Activated naive CD4-positive, alpha-beta T cell treated with anti-CD3 and anti-CD28 coated beads, Interleukin-2, amount 10 ng/mL, durations not matched to agents 7 days and 5 days (primary cell): ENCODE data around the gene GTF2H4.
A peak's percentile ranks its signal among the peaks of the same experiment; 100 is the strongest.

Experiments used
- CTCF ChIA-PET: fragments of 350-600 bp; sonication (Branson Sonifier 250); formaldehyde crosslinking; loops from one replicate; lab custom pipeline; 2021; ENCODE audit warnings: antibody characterized with exemption; lab: Charles Lee
- DNase-seq: peaks from one replicate; pipeline ENCODE4 v3.0.0-alpha.2; 2020
- H3K27ac Mint-ChIP-seq: one replicate; pipeline ENCODE4 v1.8.0; 2021; ENCODE audit warnings: mild to moderate bottlenecking, moderate library complexity, mixed read lengths
- H3K27me3 Mint-ChIP-seq: one replicate; pipeline ENCODE4 v1.8.0; 2021; ENCODE audit warnings: mild to moderate bottlenecking, mixed read lengths
- H3K36me3 Mint-ChIP-seq: one replicate; pipeline ENCODE4 v1.8.0; 2021; ENCODE audit warnings: mixed read lengths
- H3K4me1 Mint-ChIP-seq: one replicate; pipeline ENCODE4 v1.8.0; 2021; ENCODE audit warnings: mixed read lengths
- H3K4me3 Mint-ChIP-seq: one replicate; pipeline ENCODE4 v1.8.0; 2021; ENCODE audit warnings: mild to moderate bottlenecking, moderate library complexity, mixed read lengths
- H3K9me3 Mint-ChIP-seq: one replicate; pipeline ENCODE4 v1.8.0; 2021; ENCODE audit warnings: mixed read lengths

The GTF2H4 gene

GRCh38 chr6:30951907-30952469 is 44.0 kb downstream of the GTF2H4 start:
- Mint-ChIP-seq H3K4me3 (no peak overlapping the region), H3K36me3 (no peaks in the 10 kb centered on the region)
- CTCF ChIA-PET, result no interaction called here

GRCh38 chr6:30954631-30955366 is 46.8 kb downstream of the GTF2H4 start:
- Mint-ChIP-seq H3K9me3 (no peaks in the 10 kb centered on the region), H3K36me3 (no peaks in the 10 kb centered on the region), H3K4me3 (peak overlapping the region; percentile 24), H3K27ac (no peak overlapping the region), H3K4me1 (peaks cover 17% of the 10 kb centered on the region), H3K27me3 (peaks cover 88% of the 10 kb centered on the region)
- CTCF ChIA-PET, result interaction anchor here (1.0 to 1.3 kb wide), 2 partner anchors 41 to 116 kb away, joined by 3 to 4 read pairs; partner anchors contain the start of gene VARS2
- no peak for DNase-seq

More at GRCh38 chr6:30951907-30952469, 44.0 kb downstream of the GTF2H4 start:
- Mint-ChIP-seq H3K9me3 (no peaks in the 10 kb centered on the region), H3K27me3 (peaks cover 97% of the 10 kb centered on the region), H3K27ac (no peak overlapping the region), H3K4me1 (peaks cover 17% of the 10 kb centered on the region)
- no peak for DNase-seq

GRCh38 chr6:30955367-30956042 is 47.5 kb downstream of the GTF2H4 start:
- H3K4me3 Mint-ChIP-seq, result peak overlapping the region; percentile 60
- H3K36me3 Mint-ChIP-seq, result no peaks in the 10 kb centered on the region
- H3K27ac Mint-ChIP-seq, result no peak overlapping the region
- H3K9me3 Mint-ChIP-seq, result no peaks in the 10 kb centered on the region
- H3K4me1 Mint-ChIP-seq, result peaks cover 17% of the 10 kb centered on the region
- peak; percentile 70 for DNase-seq
- peaks cover 84% of the 10 kb centered on the region for H3K27me3 Mint-ChIP-seq
- CTCF ChIA-PET, result interaction anchor here (0.8 to 1.9 kb wide), 4 partner anchors 14 to 125 kb away, joined by 3 to 8 read pairs (median 4); partner anchors contain the start of genes MUCL3 and VARS2

GRCh38 chr6:30957716-30958115 is 49.7 kb downstream of the GTF2H4 start:
- Mint-ChIP-seq H3K27me3 (peaks cover 72% of the 10 kb centered on the region), H3K4me1 (peaks cover 17% of the 10 kb centered on the region), H3K36me3 (no peaks in the 10 kb centered on the region), H3K9me3 (no peaks in the 10 kb centered on the region), H3K4me3 (no peak overlapping the region), H3K27ac (no peak overlapping the region)
- DNase-seq, result no peak
- CTCF ChIA-PET, result no interaction called here

GRCh38 chr6:30960907-30961673 is 53.1 kb downstream of the GTF2H4 start:
- Mint-ChIP-seq H3K4me1 (peaks cover 19% of the 10 kb centered on the region), H3K9me3 (no peaks in the 10 kb centered on the region), H3K36me3 (no peaks in the 10 kb centered on the region), H3K4me3 (no peak overlapping the region), H3K27me3 (peaks cover 71% of the 10 kb centered on the region), H3K27ac (no peak overlapping the region)
- no peak for DNase-seq
- CTCF ChIA-PET, result interaction anchor here (0.5 to 1.3 kb wide), 2 partner anchors 13 to 124 kb away, joined by 3 to 4 read pairs; no protein-coding TSS in a partner anchor

- Mint-ChIP-seq H3K4me1 (peaks cover 13% of the 10 kb centered on the region), H3K4me3 (no peak overlapping the region), H3K27ac (no peak overlapping the region), H3K27me3 (peaks cover 57% of the 10 kb centered on the region), H3K36me3 (no peaks in the 10 kb centered on the region), H3K9me3 (no peaks in the 10 kb centered on the region)
- CTCF ChIA-PET, result no interaction called here
- DNase-seq, result no peak
These were observed 54.7 kb downstream of the GTF2H4 start for GRCh38 chr6:30962716-30963115.

- CTCF ChIA-PET, result no interaction called here
- peaks cover 49% of the 10 kb centered on the region for H3K27me3 Mint-ChIP-seq
- no peak for DNase-seq
- no peaks in the 10 kb centered on the region for H3K36me3 Mint-ChIP-seq
- H3K4me1 Mint-ChIP-seq, result peaks cover 13% of the 10 kb centered on the region
- no peaks in the 10 kb centered on the region for H3K9me3 Mint-ChIP-seq
- H3K27ac Mint-ChIP-seq, result no peak overlapping the region
- no peak overlapping the region for H3K4me3 Mint-ChIP-seq
These were observed 55.6 kb downstream of the GTF2H4 start for GRCh38 chr6:30963641-30964040.
